HepG2 (cell line): ENCODE results near the gene PCNA. TPM values are rescaled to one million over a fixed set of nuclear protein-coding genes. Genes with fewer than 3 reads are reported as not detected.
A peak's percentile ranks its signal among the peaks of the same experiment; 100 is the strongest.

Source experiments
- ARID2 ChIP-seq: sonication (generic); formaldehyde crosslinking; IDR thresholded peaks from 2 replicates; pipeline ENCODE4 v1.8.1; 2022; ENCODE audit warnings: mild to moderate bottlenecking, missing genetic modification reagents, borderline replicate concordance
- CBX5 ChIP-seq: sonication (generic); formaldehyde crosslinking; IDR thresholded peaks from 2 replicates; pipeline ENCODE4 v1.4.0; 2020; ENCODE audit warnings: missing genetic modification reagents, borderline replicate concordance
- CREB1 ChIP-seq, 2 experiments: fragments of 450-650 bp in 1 of 2; IDR thresholded peaks; 2 replicates each; pipeline ENCODE4 v1.6.1; 2016 to 2017; ENCODE audit warnings: control low read depth in 1 of 2, mild to moderate bottlenecking in 1 of 2, missing compliant biosample characterization in 1 of 2, missing genetic modification characterization in 1 of 2
- HNRNPL ChIP-seq: fragments of 200-400 bp; formaldehyde crosslinking; IDR thresholded peaks from 2 replicates; pipeline ENCODE4 v1.6.1; 2017; ENCODE audit warnings: mild to moderate bottlenecking, low read depth, low read length
- HOXA5 ChIP-seq: sonication (generic); formaldehyde crosslinking; IDR thresholded peaks from 2 replicates; pipeline ENCODE4 v1.4.0; 2020; ENCODE audit warnings: missing genetic modification reagents
- NCOA1 ChIP-seq: sonication (generic); formaldehyde crosslinking; IDR thresholded peaks from 2 replicates; pipeline ENCODE4 v1.9.0; 2021; ENCODE audit warnings: missing genetic modification reagents
- NCOA5 ChIP-seq: sonication (generic); formaldehyde crosslinking; IDR thresholded peaks from 2 replicates; pipeline ENCODE4 v1.4.0; 2020; ENCODE audit warnings: missing genetic modification reagents
- PHF20 ChIP-seq: sonication (generic); formaldehyde crosslinking; IDR thresholded peaks from 2 replicates; pipeline ENCODE4 v1.5.0; 2020; ENCODE audit warnings: mild to moderate bottlenecking, missing genetic modification reagents
- RXRA ChIP-seq: sonication (generic); formaldehyde crosslinking; IDR thresholded peaks from 2 replicates; pipeline ENCODE4 v1.5.1; 2020; ENCODE audit warnings: missing genetic modification reagents
- SCMH1 ChIP-seq: sonication (generic); formaldehyde crosslinking; IDR thresholded peaks from 2 replicates; pipeline ENCODE4 v1.9.0; 2021; ENCODE audit warnings: missing genetic modification reagents, mild to moderate bottlenecking, borderline replicate concordance
- SKIL ChIP-seq: sonication (generic); formaldehyde crosslinking; IDR thresholded peaks from 2 replicates; pipeline ENCODE4 v1.8.0; 2022; ENCODE audit warnings: missing genetic modification reagents, mild to moderate bottlenecking, moderate library complexity, borderline replicate concordance
- SUZ12 ChIP-seq: fragments of 150-350 bp; IDR thresholded peaks from 2 replicates; pipeline ENCODE4 v1.6.1; 2014; ENCODE audit warnings: low read depth, low read length
- TBX2 ChIP-seq: sonication (generic); formaldehyde crosslinking; IDR thresholded peaks from 2 replicates; pipeline ENCODE4 v1.5.0; 2020; ENCODE audit warnings: missing genetic modification reagents, mild to moderate bottlenecking, borderline replicate concordance
- THRA ChIP-seq: sonication (generic); formaldehyde crosslinking; IDR thresholded peaks from 2 replicates; pipeline ENCODE4 v1.4.0; 2020; ENCODE audit warnings: missing genetic modification reagents, borderline replicate concordance
- ZFP1 ChIP-seq: IDR thresholded peaks from 2 replicates; pipeline ENCODE4 v1.6.1; 2016
- ZKSCAN1 ChIP-seq: fragments of 150-350 bp; IDR thresholded peaks from 2 replicates; pipeline ENCODE4 v1.6.1; 2014; ENCODE audit warnings: low read length
- ZNF260 ChIP-seq: sonication (generic); formaldehyde crosslinking; IDR thresholded peaks from 2 replicates; pipeline ENCODE4 v1.4.0; 2020; ENCODE audit warnings: missing genetic modification reagents, low read depth, mild to moderate bottlenecking, borderline replicate concordance
- ZNF335 ChIP-seq: sonication (generic); formaldehyde crosslinking; IDR thresholded peaks from 2 replicates; pipeline ENCODE4 v1.4.0; 2020; ENCODE audit warnings: missing genetic modification reagents
- ZNF484 ChIP-seq: sonication (generic); formaldehyde crosslinking; IDR thresholded peaks from 2 replicates; pipeline ENCODE4 v1.5.1; 2020; ENCODE audit warnings: mild to moderate bottlenecking, low read depth, missing genetic modification reagents, borderline replicate concordance
- ZNF598 ChIP-seq: sonication (generic); formaldehyde crosslinking; IDR thresholded peaks from 2 replicates; pipeline ENCODE4 v1.5.1; 2020; ENCODE audit warnings: mild to moderate bottlenecking, missing genetic modification reagents, borderline replicate concordance
- ZXDC ChIP-seq: sonication (generic); formaldehyde crosslinking; IDR thresholded peaks from 2 replicates; pipeline ENCODE4 v1.5.0; 2020; ENCODE audit warnings: mild to moderate bottlenecking, missing genetic modification reagents
- polyA plus RNA-seq, 8 experiments: library from polyadenylated mRNA; depleted of rRNA in 3 of 8; stranded (reverse) in 7 of 8; unstranded in 1 of 8; fragments of >200 nt; fragmentation: Illumina TruSeq in 4 of 8; extraction: Trizol in 4 of 8; gene quantifications; 2 replicates each; pipeline versions ENCODE4 v1.2.1 to v1.2.3, GENCODE V29; 2011 to 2016; ENCODE audit warnings: low read depth in 4 of 8, missing spikeins in 1 of 8, mixed read lengths in 1 of 8; ENCODE audit not compliant: insufficient read depth in 1 of 8
- total RNA-seq, 5 experiments: library from RNA; depleted of rRNA; stranded (reverse); fragments of >200 nt; fragmentation: Illumina TruSeq; extraction: Trizol; gene quantifications; 2 replicates each; pipeline ENCODE4 v1.2.3, GENCODE V29; 2016; ENCODE audit warnings: low read depth in 1 of 5
- TF ChIP-seq, protein P1 (sequence below): sonication (generic); formaldehyde crosslinking; IDR thresholded peaks from 2 replicates; pipeline ENCODE4 v1.5.0; 2020; ENCODE audit warnings: missing genetic modification reagents, mild to moderate bottlenecking, borderline replicate concordance
- TF ChIP-seq, protein P2 (sequence below): sonication (generic); formaldehyde crosslinking; IDR thresholded peaks from 2 replicates; pipeline ENCODE4 v1.8.1; 2023; ENCODE audit warnings: mild to moderate bottlenecking, missing genetic modification reagents

Gene PCNA
- total and polyA plus RNA-seq, 2 of the 13 experiments (the other 11 are each of a cell fraction or from before 2014, with no cell fraction given): 229 to 655 TPM

DNA sequence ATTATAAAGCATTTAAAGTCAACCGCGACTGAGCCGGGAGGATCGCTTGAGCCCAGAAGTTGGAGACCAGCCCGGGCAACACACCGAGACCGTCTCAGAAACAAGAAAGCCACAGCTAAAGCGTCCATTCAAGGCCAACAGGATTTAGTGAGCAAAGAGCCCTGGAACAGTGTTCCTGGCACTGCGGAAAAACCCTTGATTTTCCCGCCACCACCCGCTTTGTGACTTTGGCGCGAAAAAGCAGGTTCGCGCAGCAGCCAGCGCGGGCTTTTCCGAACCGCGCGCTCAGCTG lies 669 bp downstream of the PCNA start (continued):
- TF ChIP-seq ZXDC: no peak
- no peak for TF ChIP-seq SUZ12
- no peak for TF ChIP-seq PHF20 (CRISPR knock-in tag)
- peak; percentile 53; the same call in 1 of the 2 replicates for TF ChIP-seq ZFP1 (CRISPR knock-in tag)
- no peak for TF ChIP-seq ZNF335 (CRISPR knock-in tag)
- TF ChIP-seq, protein P1, sequence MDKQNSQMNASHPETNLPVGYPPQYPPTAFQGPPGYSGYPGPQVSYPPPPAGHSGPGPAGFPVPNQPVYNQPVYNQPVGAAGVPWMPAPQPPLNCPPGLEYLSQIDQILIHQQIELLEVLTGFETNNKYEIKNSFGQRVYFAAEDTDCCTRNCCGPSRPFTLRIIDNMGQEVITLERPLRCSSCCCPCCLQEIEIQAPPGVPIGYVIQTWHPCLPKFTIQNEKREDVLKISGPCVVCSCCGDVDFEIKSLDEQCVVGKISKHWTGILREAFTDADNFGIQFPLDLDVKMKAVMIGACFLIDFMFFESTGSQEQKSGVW: no peak
- no peak; the same call in 1 of the 2 replicates for TF ChIP-seq TBX2 (CRISPR knock-in tag)
- TF ChIP-seq ZNF484: peak; percentile 98; the same call in 1 of the 2 replicates
- TF ChIP-seq NCOA1 (CRISPR knock-in tag): peak; percentile 97; the same call in 1 of the 2 replicates
- TF ChIP-seq ZNF598: no peak
- TF ChIP-seq RXRA (CRISPR knock-in tag): no peak; the same call in 1 of the 2 replicates
- no peak for TF ChIP-seq CREB1 (IDR thresholded peaks at IDR 0.05)
- TF ChIP-seq CREB1 (CRISPR knock-in tag; IDR thresholded peaks at IDR 0.05): no peak
- 0 out of 2 replicates have a peak, but pooled peaks have one; percentile 74 for TF ChIP-seq THRA (CRISPR knock-in tag)
- TF ChIP-seq SKIL: no peak
- TF ChIP-seq, protein P2, sequence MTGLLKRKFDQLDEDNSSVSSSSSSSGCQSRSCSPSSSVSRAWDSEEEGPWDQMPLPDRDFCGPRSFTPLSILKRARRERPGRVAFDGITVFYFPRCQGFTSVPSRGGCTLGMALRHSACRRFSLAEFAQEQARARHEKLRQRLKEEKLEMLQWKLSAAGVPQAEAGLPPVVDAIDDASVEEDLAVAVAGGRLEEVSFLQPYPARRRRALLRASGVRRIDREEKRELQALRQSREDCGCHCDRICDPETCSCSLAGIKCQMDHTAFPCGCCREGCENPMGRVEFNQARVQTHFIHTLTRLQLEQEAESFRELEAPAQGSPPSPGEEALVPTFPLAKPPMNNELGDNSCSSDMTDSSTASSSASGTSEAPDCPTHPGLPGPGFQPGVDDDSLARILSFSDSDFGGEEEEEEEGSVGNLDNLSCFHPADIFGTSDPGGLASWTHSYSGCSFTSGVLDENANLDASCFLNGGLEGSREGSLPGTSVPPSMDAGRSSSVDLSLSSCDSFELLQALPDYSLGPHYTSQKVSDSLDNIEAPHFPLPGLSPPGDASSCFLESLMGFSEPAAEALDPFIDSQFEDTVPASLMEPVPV (CRISPR knock-in tag): no peak
- no peak; the same call in 1 of the 2 replicates for TF ChIP-seq NCOA5 (CRISPR knock-in tag)
- TF ChIP-seq ZKSCAN1: no peak
- TF ChIP-seq HNRNPL: no peak
- TF ChIP-seq CBX5: peak; percentile 43; the same call in 1 of the 2 replicates
- peak; percentile 99; the same call in 1 of the 2 replicates for TF ChIP-seq ARID2 (CRISPR knock-in tag)
- peak; percentile 93 for TF ChIP-seq HOXA5 (CRISPR knock-in tag)
- TF ChIP-seq ZNF260: no peak
- no peak for TF ChIP-seq SCMH1
